GM12874 (cell line): ENCODE measurements around the gene ATP4B.

Source experiments
- TF ChIP-seq, protein P1 (sequence below): IDR thresholded peaks from 2 replicates; pipeline ENCODE4 v1.5.1; 2011; ENCODE audit warnings: low read depth, mild to moderate bottlenecking, control low read depth, low read length, moderate library complexity; ENCODE audit not compliant: insufficient read depth

ATP4B gene

DNA sequence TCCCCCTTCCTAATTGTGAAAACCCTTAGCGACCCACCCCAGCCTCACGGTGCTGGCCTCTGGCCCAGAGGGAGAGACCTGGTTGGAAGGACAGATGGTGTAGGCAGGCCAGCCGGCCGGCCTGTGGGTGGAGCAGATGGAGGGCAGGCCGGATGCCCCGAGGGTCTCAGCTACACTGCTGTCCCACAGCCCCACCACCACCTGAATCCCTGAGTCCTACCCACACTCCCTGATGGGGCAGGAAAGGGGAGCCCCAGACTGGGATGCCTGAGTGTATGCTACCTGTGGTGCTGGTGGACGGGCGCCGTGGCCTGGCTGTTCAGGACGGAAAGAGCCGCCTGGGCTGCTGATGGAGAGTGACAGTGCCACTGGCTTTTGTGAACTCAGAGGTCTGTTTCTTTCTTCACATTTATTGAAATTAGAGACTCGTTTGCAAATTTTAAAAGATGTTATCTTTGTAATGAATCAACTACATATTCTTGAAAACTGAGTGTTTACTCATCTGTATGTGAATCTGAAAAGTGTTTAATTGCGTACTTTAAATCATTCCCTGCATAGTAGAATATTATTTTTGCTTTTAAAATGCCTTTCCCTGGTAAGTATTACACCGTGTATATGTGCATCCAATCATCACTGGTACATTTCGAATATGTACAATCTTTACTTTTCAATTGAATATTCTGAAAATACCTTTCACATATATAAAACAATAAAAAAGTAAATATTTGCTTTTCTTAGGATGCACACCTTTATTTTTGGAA, 37.8 kb downstream of the ATP4B start:
- TF ChIP-seq, protein P1, sequence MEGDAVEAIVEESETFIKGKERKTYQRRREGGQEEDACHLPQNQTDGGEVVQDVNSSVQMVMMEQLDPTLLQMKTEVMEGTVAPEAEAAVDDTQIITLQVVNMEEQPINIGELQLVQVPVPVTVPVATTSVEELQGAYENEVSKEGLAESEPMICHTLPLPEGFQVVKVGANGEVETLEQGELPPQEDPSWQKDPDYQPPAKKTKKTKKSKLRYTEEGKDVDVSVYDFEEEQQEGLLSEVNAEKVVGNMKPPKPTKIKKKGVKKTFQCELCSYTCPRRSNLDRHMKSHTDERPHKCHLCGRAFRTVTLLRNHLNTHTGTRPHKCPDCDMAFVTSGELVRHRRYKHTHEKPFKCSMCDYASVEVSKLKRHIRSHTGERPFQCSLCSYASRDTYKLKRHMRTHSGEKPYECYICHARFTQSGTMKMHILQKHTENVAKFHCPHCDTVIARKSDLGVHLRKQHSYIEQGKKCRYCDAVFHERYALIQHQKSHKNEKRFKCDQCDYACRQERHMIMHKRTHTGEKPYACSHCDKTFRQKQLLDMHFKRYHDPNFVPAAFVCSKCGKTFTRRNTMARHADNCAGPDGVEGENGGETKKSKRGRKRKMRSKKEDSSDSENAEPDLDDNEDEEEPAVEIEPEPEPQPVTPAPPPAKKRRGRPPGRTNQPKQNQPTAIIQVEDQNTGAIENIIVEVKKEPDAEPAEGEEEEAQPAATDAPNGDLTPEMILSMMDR: no peak

DNA sequence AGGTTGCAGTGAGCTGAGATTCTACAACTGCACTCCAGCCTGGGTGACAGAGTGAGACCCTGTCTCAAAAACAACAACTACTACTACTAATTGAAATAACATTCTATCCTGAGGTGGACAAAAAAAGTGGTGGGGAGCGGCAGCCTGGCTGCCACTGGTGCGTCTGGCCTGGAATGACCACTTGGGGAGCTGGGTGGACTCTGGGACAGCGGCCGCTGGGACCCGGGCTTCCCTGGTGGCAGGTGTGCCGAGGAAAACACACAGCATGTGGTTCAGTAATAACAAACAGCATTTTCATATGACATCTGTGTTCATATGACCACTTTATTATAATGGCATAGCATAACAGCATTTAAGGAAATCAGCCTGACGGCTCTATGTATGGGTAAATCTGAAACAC, 39.5 kb downstream of the ATP4B start:
- TF ChIP-seq, protein P1: no peak

DNA sequence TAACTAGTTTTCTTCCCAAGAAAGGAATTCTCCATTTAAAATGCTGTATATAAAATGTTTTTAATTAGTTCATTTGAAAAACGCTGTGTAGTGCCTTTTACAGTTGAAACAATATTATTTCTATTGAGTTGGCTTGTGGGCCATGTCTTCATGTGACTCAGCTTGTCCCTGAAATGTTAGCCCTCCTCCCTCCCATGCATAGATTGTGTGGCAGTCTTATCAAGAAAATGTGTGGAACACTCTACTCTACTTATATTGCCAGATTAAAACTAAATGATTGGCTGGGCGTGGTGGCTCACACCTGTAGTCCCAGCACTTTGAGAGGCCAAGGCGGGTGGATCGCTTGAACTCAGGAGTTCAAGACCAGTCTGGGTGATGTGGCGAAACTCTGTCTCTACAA, 40.0 kb downstream of the ATP4B start:
- TF ChIP-seq, protein P1: no peak

DNA sequence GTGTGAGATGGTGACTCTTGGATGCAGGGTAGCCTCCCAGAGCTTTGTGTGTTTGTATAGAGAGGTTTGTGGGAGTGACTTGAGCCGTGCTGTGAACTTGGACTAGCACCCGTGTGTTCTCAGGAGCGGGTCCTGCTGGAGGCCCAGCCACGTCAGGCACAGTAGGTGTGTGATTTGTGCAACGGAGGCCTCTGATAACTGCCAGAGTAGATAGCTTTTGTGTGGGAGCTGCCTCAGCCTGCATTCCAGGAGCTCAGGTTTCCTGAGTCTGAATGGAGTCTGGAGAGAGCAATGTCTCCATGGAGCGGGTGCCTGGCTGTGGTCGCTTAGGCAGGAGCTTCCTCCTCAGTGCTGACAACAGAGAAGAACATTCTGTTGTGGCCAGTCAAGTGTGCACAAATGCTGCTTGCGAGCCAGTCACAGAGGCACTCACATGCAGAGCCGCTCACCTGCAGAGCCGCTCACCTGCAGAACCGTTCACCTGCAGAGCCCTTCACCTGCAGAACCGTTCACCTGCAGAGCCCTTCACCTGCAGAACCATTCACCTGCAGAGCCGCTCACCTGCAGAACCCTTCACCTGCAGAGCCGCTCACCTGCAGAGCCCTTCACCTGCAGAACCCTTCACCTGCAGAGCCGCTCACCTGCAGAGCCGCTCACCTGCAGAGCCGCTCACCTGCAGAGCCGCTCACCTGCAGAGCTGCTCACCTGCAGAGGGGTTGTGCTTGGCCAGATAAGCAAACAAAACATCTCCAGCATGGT, 40.8 kb downstream of the ATP4B start:
- TF ChIP-seq, protein P1: no peak

DNA sequence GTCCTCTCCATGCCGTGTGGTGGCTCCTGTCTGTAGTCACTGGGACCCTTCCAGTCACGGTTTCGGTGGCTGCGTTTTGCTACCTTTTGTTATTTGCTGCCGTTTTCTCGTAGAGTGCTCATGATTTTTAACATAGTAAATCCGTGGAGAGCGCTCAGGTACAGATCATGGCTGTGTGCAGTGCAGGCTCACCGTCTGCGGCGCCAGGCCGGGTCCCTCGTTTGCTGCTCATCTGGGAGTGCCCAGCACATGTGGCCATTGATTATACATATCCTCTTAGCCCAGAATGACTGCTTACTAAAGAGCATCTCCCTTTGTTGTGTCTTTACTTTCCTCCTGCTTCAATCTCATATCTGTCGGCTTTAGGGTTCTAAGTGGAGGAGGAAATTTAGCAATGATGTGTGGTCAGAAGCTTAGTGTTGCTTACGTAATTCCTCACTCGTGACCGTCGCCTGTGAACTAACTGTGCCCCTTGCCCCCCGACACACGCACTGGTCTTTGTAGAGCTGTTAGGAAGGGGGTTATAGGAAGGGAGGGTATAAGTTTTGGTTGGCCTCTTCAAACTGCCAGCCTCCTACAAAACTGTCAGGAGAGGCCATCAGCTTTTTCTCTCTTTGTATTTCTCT, 41.6 kb downstream of the ATP4B start:
- TF ChIP-seq, protein P1: no peak

DNA sequence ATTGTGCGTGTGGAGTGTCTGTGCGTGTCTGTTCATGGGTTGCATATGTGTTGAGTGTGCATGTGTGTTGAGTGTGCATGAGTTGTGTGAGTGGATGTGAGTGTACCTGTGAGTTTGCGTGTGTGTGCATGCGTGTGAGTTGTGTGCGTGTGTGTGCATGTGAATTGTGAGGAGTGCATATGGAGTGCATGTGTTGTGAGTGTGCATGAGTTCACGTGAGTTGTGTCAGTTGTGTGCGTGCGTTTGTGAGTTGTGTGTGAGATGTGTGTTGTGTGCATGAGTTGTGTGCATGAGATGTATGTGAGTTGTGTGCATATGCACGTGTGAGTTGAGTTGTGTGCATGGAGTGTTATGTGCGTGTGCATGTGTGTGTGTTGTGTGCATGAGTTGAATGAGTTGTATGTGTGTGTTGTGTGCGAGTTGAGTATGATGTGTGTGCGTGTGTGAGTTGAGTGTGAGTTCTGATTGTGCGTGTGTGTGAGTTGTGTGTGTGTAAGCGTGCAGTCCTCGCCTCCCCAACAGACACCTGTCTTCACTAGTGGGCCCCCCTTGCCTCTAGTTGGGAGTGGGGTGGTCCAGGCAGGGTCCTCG, 44.1 kb downstream of the ATP4B start:
- TF ChIP-seq, protein P1: no peak

DNA sequence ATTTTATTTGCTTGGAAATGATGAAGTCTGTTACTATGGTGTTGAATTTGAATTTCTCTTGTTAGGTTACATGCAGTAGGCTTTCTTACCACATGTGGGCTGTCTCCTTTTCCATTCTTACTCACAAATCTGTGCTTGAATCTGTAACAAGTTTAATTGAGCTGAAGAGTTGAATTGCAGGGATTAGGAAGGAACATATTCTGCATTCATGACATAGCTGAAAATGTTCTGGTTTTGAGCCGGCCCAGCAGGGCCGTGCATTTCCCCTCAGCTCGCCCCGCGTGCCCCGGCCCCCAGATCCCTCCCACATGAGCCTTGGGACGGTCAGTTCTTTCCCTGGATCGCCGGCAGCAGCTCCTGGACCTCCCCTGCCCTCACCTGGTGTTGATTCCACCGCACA, 45.4 kb downstream of the ATP4B start:
- TF ChIP-seq, protein P1: no peak
